Measurements from ENCODE around the gene CYTH4.
A peak's percentile ranks its signal among the peaks of the same experiment; 100 is the strongest.
"Not testable (repeated sequence)": the region's sequence is repeated elsewhere in the genome, so short reads cannot be mapped to it uniquely, and the experiment has no call there.

The CYTH4 gene

DNA sequence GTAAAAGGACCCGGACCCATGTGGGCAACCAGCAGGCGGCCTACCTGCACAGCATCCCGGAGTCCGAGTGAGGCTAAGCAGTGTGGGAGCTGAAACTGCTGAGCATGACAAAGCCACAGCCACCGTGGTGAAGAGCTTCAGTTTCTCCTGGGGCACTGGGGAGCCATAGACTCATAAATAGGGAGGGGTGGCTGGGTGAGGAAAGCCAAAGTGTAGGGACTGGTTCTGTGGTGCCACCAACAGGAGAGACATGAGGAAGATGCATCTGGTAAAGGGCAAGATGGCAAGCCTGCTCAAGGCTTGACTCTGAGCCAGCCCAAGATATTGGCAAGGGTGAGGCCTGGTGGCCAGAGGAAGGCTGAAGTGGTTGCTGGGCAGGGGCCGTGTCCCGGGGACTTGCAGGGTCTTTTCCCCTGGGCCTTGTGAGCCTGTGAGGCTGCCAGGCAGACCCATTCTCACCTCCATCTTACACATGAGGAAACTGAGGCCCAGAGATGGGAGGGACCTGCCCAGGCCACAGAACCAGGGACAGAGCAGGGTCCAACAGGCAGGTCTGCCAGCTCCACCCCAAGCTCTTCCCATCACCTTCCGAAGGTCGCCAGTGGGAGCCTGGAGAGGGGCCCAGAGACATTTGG is 30.4 kb downstream of the CYTH4 start:
- no peak for DNase-seq

GRCh38 chr22:37313376-37314314 is 31.3 kb downstream of the CYTH4 start:
- DNase-seq, result no peak

- peak; percentile 39 for DNase-seq
Measured at GRCh38 chr22:37314315-37315074, 32.2 kb downstream of the CYTH4 start.

GRCh38 chr22:37316405-37316804 is 34.1 kb downstream of the CYTH4 start:
- DNase-seq, result no peak

DNA sequence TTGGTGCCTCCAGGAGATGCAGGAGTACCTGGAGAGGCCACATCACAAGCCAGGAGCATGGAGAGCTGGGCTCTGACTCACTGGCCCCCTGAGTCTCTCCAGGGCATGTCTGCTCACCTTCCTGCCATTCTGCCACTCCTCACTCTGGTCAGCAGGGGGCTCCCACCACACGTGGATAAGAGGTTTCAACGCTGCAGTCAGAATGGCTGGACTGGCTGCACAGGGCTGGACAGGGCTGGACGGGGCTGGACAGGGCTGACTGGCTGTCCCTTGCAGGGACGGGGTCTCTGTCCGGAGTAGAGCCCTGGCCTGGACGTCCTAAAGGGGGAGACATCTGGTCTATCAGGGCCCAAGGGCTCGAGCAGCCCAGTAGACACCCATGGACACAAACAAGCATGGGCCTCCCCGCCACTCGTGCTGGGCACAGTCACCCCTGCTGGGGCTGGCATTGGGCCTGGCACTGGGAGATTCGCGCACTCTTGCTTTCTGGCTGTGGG is 34.6 kb downstream of the CYTH4 start:
- DNase-seq, result peak; percentile 69

DNA sequence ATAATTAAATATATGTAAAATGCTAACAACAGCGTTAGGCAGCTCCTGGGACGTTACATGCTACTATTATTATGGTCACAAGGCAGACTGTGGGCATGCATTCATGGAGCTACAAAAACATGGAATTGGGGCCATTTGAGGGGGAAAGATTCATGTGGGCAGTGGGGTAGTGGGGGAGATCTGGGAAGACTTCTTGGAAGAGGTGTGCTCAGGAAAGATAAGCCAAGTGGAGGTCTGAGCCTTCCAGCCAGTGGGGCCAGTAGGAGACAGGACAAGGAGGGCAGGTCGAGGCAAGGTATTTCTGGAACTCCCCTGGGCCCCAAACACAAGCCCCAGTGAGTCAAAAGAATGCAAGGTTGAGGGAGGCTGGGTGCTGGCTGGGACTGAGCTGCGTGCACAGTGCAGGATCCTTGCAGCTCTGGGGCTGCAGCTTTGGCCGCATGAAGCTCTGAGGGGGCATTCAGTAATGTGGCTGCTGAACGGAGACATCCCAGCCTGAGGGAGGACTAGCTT is 35.4 kb downstream of the CYTH4 start:
- no peak for DNase-seq

DNA sequence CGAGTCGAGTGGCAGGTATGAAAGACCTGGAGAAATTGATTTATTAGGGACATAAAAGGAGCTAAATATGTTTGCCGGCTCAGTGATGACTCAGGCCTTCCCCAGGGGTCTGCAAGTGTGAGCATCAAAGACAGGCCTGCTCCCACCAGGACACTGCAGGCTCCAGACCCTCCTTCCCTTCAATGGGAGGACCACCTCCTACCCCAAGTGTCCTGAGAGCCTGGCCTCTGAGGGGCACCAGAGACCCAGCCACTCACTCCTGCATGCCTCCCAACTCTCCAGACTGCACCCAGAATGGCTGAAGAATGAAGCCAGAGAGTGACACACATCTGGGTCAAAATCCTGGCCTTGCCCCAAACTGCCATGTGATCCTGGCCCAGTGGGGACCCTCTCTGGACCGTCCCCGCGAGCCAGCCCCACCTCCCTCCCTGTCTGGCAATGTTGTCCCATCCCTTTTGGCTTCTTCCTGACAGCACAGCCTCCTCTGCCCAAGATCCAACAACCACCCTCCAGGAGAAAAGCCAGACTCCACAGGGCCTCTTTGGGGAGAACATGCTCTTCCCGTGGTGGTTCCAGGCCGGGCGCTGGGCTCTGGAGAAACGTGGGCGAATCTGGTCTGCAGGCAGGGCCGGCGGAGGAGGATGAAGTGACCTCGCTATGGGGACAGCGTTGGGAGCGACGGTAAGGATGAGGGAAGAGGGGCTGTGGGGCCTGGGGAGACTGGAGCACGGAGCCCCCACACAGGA is 36.2 kb downstream of the CYTH4 start:
- no peak for DNase-seq

- DNase-seq, result no peak
Measured at GRCh38 chr22:37319469-37319868, 37.2 kb downstream of the CYTH4 start.

- DNase-seq, result no peak
Measured at GRCh38 chr22:37320726-37321677, 38.7 kb downstream of the CYTH4 start.

DNA sequence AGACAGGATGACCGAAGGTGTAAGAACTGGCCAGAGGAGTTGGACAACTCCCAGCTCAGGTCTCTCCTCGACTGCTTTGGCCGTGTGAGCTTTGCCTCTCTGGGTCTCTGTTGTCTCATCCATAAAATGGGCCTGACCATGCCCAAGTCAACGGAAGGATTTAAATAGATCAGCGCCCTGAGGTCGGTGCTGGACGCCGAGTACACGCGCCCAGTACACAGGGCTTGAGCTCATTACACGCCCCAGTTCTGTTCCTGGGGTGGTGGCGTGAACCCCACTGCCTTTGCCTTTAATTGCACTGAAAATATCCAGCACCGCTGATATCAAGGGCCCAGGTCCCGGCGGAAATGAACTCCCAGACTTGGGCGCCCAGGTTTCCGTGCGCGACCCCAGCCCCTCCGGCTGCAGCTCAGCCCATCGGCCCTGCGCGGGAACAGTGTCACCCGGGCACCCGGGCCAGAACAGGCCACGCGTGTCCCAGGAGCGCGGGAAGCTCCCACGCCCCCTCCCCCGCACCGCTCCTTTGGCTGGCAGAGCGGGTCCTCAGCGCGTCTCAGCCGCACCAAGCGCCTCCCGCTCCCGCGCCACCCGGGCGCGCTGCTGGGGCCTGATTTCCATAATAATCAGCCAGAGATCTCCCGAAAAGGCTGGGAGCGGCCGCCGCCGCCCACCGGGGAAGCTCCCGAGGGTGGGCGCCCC is 42.2 kb downstream of the CYTH4 start:
- no peak for DNase-seq

- no peak for DNase-seq
Measured at GRCh38 chr22:37325039-37325395, 42.7 kb downstream of the CYTH4 start.

DNA sequence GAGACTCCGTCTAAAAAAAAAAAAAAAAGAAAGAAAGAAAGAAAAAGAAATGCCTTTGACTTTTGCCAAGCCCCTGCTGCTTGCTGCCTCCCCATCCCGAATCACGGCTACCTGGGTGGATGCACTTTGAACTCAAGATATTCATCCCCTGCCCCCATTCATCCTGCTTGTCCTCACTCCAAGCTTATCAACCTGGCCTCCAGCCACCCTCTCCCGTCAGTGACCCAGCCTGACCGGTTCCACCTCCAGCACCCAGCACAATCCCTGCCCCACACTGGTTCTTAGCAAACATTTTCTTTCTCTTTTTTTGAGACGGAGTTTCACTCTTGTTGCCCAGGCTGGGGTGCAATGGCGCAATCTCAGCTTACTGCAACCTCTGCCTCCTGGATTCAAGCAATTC is 44.4 kb downstream of the CYTH4 start:
- no peak for DNase-seq

DNA sequence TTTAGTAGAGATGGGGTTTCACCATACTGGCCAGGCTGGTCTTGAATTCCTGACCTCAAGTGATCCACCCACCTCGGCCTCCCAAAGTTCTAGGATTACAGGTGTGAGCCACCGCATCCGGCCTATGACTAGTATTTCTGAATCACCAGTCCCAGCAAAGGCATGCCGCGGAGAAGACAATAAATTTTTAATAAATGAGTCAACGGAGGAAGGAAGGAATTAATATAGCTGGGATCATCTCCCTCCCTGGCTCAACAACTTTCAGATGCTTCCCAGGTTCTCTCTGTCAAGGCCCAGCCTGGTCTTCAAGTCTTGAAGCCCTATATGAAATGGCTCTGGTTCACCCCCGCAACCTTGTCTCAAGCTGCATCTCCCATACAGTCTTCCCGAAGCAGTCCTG is 45.7 kb downstream of the CYTH4 start:
- DNase-seq, result no peak

GRCh38 chr22:37328538-37329237 is 46.4 kb downstream of the CYTH4 start:
- DNase-seq, result not testable (repeated sequence)

DNA sequence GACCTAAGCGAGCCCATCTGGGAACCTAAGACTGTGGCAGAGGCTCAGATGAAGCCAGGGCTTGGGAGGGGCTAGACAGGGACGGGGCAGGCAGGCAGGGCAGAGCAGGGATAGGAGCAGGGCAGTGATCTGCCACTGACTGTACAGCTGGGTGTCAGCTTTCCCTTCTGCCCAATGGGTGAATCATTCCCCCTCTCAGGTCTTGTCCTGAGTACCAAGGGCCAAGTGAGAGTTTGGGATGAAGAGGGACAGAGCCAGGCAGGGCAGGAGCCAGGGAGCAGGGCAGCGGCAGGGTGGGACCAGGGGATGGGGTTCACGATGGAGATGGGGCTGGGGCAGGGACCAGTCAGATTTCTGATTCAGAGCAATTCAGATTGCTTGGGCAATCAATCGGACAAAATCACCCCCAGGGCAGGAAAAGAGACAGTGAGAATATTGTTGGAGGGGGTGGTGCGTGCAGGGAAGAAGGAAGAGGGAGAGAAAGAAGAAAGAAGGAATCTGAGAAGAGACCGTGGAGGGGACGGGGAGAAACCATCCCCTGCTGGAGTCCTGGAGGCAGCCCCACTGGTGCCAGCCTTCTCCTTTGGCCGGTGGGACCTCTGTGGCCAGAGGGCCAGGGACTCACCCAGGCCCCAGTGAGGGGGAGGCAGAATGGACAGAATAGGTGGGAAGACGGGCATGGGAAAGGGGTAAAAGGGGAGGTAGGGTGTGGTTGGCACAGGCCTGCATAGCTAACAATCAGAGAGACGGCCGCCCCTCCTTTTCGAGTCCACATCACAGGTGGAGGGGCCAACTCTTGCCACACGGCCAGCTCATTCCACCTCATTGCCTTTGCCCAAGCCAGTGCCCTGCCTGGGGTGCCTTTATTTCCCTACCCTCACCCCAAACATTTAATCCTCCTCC is 47.2 kb downstream of the CYTH4 start:
- no peak for DNase-seq

GRCh38 chr22:37330200-37331033 is 48.1 kb downstream of the CYTH4 start:
- peak; percentile 14 for DNase-seq

DNA sequence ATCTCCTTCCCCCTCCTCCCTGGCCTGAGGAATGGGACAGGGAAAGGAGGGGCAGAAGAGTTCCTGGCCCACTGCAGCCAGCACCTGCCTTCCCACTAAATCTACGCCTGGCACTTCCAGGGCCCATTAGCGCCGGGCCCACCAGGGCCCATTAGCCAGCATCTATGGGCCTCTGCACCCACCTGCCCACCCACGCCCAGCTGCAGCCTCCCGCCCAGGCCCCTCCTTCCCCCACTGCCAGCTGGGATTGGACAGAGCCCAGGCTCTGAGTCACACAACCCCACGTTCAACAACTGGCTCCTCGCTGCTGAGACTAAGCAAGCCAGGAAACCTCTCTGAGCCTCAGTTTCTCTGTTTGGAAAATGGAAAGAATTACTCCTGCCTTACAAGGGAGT is 48.7 kb downstream of the CYTH4 start:
- DNase-seq, result no peak

All from central memory CD4-positive, alpha-beta T cell (primary cell).